OCI-LY3 (cell line): ENCODE measurements around the gene MFSD6.

Experiments
- EZH2phosphoT487 ChIP-seq: fragments of 200-600 bp; shearing (Covaris generic); IDR thresholded peaks from 2 replicates; pipeline ENCODE4 v1.6.1; 2018; ENCODE audit warnings: antibody characterized with exemption, mixed run types, low read depth
- TF ChIP-seq, protein P1 (sequence below): fragments of 200-600, 300-600 bp; sonication (generic); IDR thresholded peaks from 2 replicates; pipeline ENCODE4 v1.5.1; 2014; ENCODE audit warnings: antibody characterized with exemption, low read length, low read depth

DNA sequence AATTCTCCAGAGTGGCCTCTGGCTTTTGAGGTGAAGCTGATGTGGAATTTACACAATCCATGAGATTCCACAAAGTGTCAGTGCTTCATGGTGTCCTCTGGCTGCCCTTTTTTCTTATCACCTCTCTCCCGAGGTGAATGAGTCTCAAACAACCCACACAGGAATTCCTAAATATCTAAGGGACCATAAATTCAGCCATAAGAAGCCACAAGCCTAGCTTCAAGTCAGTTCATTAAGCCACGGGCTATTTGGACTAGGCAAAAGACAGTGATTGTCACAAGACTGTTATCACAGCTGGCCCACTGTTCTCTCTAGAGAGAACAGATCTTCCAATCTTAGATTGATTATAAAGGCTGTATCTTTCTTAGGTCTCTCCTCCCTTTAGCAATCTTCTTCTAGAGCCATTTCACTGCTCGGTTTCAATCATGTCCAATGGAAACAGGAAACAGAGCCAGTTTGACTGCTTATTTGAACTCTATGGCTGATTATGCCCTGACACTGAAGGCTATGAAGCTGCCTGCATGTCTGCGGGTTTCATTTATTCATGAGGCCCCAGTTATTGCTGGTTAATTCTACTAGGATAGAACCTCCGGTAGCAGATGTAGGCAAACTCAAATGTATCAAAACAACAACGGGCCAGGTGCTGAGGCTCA lies 122.2 kb downstream of the MFSD6 start:
- TF ChIP-seq, protein P1, sequence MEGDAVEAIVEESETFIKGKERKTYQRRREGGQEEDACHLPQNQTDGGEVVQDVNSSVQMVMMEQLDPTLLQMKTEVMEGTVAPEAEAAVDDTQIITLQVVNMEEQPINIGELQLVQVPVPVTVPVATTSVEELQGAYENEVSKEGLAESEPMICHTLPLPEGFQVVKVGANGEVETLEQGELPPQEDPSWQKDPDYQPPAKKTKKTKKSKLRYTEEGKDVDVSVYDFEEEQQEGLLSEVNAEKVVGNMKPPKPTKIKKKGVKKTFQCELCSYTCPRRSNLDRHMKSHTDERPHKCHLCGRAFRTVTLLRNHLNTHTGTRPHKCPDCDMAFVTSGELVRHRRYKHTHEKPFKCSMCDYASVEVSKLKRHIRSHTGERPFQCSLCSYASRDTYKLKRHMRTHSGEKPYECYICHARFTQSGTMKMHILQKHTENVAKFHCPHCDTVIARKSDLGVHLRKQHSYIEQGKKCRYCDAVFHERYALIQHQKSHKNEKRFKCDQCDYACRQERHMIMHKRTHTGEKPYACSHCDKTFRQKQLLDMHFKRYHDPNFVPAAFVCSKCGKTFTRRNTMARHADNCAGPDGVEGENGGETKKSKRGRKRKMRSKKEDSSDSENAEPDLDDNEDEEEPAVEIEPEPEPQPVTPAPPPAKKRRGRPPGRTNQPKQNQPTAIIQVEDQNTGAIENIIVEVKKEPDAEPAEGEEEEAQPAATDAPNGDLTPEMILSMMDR, result no peak
- TF ChIP-seq EZH2phosphoT487, result no peak
